HG02678 (cell line): Measurements from ENCODE around the gene WFDC8.

ENCODE experiments used
- ATAC-seq: cut with Tn5 transposase; IDR thresholded peaks from one replicate; pipeline ENCODE4 v1.9.1; 2021; ENCODE audit warnings: mild to moderate bottlenecking, moderate library complexity; ENCODE audit not compliant: unreplicated experiment

WFDC8 gene

DNA sequence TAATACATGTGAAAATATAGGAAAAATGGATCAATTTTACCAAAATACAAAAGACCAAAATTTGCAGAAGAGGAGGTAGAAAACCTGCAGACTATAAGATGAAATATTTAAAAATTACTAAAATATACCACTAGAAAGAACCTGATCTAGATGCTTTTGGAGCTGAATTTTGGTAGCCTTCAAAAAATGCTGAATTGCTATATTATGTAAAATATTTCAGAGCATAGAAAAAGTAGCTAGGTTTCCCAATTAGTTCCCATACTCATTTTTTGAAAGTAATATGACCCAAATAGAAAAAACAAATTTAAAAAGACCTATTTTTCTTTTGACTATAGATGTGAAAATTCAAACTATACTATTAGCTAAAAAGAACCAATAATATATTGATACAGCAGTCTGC lies 28.3 kb downstream of the WFDC8 start:
- no peak for ATAC-seq

DNA sequence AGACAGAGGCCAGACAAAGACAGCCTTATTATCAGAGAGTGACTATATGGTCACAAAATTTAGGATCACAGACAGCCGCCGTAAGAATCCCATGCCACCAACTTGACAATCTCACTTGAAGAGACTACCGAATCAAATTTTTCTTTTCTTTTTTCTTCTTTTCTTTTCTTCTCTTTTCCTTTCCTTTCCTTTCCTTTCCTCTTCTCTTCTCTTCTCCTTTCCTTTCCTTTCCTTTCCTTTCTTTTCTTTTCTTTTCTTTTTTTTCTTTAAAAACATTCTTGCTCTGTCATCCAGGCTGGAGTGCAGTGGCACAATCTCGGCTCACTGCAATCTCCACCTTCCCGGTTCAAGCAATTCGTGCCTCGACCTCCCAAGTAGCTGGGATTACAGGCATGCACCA lies 30.7 kb downstream of the WFDC8 start:
- ATAC-seq = no peak

DNA sequence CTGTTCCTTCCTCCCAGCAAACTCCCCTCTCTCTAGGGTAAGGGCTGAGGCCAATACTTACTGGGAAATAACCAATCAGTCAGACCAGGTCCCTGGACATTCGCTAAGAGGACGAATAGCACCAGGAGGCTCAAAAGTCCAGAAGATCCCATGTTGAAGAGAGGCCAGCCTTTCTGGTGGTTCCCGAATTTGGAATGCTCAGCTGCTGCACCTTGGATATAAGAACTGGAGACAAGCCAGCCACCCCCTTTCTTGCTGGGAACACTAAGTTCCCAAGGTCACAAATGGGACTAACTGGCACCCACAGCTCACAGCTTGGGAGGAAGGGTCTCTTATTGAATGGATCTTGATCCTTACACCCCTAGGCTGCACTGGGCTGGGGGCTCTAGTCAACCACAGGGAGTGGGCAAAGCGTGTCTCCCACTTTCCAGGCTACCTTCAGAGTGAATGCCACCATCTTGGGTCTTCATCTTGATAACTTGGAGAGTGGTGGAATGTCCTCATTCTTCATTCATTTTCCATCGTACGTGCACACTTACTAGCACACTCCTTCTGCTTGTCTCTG lies 31.8 kb downstream of the WFDC8 start, which contains the start of gene EPPIN:
TSS of gene EPPIN (minus strand) at position 196 of the 565 bp plus-strand sequence. CDS start at position 152, 44 bp downstream.
- no peak for ATAC-seq

DNA sequence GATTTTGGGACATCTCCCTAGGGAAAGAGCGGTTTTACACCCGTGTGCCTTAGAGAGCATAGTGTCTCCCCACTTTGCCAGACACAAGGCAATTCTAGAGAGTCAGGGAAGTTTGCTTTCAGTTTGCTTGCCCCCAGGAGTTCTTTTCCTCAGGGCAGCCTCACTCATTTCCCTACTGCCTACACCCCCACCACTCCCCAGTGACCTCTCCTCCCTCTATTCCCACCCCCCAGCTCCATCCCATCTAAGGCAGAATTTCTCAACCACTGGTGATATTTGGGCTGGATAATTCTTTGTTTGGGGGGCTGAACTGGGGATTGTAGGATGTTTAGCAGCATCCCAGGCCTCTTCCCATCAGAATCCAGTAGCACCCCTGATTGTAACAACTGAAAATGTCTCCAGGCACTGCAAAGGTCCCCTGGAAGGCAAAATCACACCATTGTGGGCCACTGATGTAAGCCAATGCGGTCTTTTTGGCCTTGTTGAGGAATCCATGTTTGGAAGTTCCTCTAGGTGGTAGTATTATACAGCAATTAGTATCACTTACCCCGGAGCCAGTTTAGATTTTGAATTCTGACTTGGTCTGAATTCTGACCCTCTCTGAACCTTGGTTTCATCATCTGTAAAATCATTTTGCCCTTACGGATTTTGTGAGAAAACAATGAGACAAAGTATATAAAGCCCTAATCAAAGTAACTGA lies 33.2 kb downstream of the WFDC8 start:
- ATAC-seq = no peak

DNA sequence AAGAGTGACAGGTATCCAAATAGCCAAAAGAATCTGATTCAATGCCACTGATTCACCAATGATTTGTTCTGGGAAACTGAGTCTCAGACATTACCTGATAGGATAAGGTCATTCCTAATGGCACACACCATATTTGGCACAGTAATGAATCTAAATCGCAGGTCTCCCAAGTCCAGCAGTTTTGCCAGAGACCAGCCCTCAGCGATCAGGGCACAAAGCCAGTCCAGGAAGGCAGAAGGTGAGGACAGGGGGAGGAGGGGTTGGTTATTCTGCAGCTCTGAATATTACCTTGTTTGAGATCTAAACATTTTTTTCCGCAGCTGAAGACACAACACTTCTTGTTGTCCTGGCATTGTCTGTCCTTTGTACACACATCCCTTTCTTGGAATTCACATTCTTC lies 33.7 kb downstream of the WFDC8 start:
- ATAC-seq = no peak

DNA sequence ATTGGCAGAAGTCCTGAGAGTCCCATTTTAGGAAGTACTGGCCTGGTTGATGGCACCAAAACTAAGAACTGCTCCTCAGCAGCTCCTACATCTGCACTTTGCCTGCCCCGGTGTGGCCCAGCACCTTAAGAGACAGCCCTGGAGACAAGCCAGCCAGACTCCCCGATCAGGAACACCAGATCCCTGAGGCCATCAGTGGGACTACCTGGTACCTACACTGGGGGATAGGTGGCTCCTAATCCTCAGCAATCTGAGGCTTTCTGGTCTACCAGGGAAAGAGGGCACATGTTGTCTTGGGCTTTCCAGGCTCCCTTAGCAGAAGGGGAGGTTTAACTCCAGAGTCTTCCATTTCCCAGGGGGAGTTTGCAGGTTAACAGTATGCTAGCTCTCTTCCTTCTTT lies 39.7 kb downstream of the WFDC8 start, which contains the start of gene WFDC6:
TSS of gene WFDC6 (minus strand) at position 101 of the 400 bp plus-strand sequence. CDS start at position 26, 75 bp downstream.
- ATAC-seq = no peak

DNA sequence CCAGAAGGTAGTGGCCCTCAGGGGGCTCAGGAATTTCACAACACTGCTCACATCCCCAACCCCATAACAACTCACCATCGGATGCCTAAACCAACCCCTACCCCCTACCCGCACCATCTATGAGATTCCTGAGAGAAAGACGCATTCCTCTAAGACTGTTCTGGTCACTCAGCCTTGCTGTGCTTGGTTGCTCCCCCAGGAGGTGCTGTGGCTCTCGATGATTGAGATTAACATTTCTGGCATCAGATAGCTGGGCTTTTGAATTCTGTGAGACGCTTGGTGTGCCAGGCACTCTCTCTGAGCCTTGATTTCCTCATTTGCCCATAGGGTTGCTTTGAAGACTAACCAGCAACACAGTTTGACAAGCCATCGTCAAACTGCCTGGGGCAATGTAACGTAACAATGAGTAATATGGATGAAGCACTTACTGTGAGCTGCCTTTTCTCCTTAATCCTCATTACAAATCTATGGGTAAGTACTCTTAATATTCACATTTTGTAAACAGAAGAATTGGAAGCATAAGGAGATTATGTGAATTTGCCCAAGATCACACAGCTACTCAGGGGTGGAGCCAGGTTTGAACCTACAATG lies 40.8 kb downstream of the WFDC8 start:
- ATAC-seq = no peak

DNA sequence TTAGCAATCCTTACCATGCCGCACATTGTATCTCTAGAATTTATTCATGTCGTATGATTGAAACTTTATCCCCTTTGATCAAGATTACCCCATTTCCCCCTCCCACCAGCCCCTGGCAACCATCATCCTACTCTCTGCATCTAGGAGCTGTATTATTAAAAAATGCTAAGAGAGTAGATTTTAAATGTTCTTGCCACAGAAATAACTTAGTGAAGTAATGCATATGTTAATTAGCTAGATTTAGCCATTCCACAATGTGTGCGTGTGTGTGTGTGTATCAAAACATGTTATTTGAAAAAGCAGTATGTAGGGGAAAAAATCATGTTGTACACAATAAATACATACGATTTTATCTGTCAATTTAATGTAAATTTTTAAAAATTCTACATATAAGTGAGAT lies 51.8 kb downstream of the WFDC8 start:
- ATAC-seq = no peak

DNA sequence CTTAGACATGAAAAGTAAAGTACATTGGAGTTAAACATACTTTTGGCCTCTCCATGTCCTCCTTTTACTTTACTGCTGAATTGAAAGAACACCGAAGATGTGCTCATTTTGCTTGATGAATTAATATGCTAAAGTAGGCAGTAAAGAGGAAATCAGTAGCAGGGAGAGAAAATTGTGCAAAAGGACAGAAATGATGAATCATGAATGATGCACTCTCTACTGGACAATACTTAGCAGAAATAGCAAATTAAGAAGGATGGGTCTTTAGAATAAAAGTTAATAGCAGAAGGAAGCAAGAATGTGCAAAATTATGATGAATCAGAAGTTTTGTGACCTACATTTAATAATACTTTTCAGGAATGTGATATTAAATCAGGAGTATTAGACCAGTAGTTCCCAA lies 55.3 kb downstream of the WFDC8 start:
- ATAC-seq = no peak

DNA sequence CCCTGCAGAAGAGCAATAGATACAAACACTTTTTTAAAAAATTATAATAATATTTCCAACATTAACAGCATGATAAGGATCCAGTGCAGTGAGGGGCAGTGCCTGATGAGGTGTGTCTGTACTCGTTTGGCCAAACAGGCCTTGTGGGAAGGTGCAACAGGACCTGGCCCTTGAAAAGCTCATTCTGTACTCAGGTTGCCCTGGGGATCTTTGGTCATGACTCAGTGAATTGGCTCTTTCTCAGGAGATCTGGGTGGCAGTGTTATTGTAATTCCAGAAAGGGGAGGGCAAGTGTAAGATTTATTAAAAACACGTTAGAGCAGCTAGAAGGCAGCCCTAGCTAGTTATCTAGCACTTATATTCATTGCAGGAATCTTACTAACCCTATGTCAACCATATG lies 60.8 kb downstream of the WFDC8 start:
- no peak for ATAC-seq

DNA sequence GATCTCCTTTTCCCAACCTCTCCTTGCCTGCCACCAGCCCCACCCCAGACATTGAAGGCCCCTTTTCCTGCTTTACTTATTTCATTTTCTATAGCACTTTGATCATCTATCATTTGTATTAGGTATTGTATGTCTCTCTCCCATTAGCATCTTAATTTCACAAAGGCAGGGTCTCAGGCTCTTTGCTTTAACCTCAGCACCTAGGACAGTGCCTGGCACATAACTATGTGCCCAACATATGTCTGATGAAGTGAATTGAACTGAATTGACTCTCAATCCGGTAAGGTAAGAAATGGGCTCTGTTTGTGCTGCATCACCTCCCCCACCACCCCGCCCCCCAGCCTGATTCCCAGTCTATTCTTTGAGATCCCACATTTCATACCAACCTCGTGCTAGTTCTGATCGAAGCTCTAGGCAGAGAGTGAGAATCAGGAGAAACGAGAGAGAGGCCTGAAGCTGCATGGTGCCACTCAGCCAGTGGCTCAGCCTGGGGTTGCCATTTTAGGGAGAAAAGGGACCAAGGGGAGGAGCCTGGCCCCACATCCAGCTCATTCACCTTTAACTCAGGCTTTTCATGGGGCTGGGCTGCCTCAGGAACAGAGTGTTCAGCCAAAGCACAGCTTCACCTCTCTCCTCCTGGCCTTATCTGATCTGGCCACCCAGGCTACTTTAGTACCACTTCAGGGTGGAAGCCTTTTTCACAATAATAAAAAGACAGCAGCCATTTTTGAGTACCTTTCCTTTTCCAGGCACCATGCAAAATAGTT lies 63.8 kb downstream of the WFDC8 start, which contains the start of gene SPINT3:
TSS of gene SPINT3 (minus strand) at position 476 of the 767 bp plus-strand sequence. CDS start at position 462, 14 bp downstream.
- no peak for ATAC-seq

DNA sequence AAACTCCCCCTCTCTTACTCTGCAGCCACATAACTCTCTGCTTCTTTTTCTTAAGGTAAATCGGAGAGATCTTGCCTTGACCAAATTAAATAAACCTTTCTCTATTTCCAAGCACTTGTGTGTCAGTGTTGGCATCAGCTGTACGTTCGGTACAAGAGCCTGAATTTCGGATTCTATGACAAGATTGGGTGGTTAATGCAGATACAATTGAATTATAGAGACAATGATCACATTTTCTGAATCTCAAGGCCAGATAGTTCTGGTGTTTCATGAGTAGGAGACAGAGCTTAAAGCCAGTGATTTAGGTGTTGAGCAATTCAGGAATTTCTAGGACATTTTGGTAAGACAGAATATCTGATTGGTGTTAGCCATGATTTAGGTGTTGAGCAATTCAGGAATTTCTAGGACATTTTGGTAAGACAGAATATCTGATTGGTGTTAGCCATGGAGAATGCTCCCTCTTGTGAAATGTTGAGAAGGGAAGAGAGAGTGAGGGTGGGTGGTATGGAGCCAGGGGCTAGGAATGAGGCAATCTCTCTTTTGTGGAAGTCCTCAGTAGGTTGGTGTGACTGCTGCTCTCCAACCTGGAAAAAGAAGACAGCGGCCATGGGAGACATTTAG lies 68.7 kb downstream of the WFDC8 start:
- no peak for ATAC-seq

DNA sequence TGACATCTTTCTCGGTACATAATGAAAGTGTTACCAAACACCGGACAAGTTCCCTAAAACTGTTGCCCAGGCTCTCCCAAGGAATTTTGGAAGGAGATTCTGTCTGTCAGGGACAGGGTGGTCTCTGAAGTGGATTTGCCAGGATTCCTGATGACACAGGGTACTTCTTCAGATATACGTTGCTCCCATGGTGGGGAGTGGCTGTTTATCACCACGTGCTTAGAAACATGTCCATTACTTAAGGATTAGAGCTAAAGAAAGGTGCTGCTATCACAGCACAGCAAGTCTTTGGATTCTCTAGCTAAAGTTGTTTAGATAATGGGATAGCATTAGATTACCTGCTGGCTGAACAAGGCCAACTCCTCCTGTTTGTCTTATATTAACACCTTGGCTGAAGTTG lies 70.0 kb downstream of the WFDC8 start:
- ATAC-seq = no peak

DNA sequence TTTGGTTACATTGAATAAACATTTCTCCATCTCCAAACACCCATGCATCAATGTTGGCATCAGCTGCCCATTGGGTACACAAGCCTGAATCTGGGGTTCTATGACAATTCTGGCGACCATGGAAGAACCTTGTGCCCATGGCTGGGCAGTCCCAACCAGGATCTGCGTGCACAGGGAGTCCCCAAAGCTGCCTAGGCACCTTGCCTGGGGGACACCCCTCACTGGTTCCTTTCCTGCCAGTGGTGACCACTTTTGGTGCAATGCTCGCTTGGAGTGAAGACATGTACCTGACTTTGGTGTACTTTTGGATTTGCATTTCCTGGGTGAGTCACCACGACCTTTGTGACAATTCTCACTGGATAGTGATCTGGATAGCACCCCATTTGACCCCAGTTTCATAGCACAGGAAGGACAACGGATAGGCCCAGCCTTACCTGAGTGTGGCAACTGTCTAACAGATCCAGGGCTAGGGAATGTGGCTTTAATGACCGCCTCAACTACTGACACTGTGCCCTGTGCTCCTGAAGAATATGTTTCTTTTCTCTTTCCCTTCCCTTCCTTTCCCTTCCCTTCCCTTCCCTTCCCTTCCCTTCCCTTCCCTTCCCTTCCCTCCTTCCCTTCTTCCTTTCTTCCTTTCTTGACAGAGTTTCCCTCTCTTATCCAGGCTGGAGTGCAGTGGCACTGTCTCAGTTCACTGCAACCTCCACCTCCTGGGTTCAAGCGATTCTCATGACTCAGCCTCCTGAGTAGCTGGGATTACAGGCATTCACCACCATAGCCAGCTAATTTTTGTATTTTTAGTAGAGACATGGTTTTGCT lies 70.8 kb downstream of the WFDC8 start:
- no peak for ATAC-seq

DNA sequence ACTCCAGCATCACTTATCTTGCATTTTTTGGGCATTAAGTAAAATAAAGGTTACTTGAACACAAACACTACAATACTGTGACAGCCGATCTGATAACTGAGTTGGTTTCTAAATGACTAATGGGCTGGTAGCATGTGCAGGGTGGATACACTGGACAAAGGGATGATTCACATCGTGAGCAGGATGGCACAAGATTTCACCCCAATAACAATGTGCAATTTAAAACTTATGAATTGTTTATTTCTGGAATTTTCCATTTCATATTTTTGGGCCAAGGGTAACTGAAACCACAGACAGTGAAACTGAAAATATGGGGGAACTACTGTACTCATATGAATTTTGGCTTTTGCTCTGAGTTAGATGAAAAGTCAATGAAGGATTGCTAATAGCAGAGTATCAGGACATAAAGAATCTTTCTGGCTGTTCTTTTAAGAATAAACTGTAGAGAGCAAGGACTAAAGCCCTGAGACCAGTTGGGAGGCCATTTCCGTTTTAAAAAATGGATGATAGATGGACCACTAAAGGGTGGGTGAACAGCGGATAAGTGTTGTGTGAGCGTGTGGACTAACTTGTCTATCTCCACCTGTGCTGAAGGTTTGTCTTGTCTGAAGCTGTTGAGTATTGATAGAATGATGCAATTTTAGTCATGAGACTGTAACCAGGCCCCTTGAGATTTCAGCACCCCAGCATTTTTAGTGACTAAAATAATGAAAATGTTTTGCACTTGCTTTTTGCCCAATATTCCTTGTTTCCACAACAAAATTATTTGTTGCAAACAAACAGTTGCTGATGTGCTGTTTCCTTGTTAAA lies 71.9 kb downstream of the WFDC8 start:
- ATAC-seq = peak; percentile 43

DNA sequence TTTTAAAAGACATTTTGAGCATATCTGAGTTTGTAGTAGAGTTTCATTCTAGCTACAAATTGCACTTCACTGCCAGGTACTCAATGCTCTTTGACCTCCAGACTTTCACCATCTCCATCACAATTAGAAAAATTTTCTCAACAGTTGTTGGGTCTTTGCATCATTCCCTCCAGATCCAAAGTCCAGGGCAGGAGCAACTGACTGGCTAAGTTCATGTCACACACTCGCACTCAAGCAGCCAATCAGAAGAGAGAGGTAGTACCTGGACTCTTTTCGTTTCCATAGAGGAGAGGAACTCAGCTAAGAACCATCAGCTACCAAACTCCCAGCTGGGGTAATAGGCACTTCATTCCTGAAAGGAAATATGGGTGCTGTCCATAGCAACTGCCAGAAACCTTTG lies 72.7 kb downstream of the WFDC8 start:
- ATAC-seq = no peak

DNA sequence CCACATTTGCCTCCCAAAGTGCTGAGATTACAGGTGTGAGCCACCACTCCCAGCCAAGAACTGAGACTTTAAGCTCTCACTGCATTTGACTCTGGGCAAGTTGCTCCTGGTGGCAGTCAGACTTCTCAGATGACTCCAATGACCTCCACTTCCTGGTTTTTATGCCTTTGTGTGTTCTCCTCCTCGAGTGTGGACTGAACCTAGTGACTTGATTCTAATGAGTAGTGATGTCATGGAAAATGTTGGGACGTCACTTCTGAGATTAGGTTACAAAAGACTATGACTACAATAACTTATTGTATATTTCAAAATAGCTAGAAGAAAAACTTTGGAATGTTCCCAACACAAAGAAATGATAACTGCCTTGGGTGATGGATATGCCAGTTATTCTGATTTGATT lies 75.7 kb downstream of the WFDC8 start:
- no peak for ATAC-seq

DNA sequence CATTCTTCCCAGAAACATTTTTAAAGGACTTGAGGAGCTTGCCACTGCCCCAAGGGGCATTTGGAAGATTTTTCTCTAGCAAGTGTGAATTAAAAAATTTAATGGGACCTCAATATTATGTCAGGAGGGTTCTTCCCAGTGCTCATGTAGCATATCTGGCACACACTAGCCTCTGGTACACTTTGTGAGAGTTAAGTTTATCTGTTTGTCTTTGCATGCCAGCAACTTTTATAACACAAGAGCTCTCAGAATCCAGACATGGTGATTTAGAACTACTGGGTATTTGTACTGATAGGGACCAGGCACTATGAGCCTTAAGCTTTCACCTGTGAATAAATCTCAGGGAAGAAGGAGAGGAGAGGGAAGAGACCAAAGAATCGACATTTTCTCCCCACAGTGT lies 76.5 kb downstream of the WFDC8 start:
- no peak for ATAC-seq
